ENCODE data around the gene HDHD5. TPM values are rescaled to one million over a fixed set of nuclear protein-coding genes. Genes with fewer than 3 reads are reported as not detected.

The HDHD5 gene
- total and polyA plus RNA-seq, 2 of the 13 experiments (the other 11 are each of a cell fraction or from before 2014, with no cell fraction given), result not detected

DNA sequence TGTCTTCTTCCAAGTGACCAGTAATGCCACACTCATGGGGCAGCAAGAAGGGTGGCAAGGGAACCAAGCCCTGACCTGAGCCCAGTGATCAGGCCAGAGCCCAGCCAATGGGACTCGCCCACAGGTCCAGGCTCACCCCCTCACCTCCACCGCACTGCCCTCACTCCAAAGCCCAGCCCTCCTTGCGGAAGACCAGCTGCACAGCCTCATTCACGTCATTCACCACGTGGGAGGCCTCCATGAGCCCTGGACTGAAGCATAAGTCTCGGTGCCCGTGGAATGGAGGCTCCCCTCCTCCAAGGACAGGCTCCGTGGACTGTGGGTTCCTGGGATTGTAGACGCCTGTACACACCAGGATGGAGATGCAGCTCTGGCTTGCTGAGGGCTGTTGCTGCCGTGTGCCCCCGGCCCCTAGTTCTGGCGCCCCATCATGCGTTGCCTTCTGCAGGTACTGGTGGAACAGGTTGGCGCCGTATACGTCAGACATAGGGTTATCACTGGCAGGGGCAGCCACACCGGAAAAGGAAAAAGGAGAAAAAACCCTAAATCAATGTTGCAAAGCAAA is 21.1 kb downstream of the HDHD5 start (continued):
- TF ChIP-seq DZIP1 (CRISPR knock-in tag; IDR thresholded peaks at IDR 0.05) (no peak), ZNF496 (CRISPR knock-in tag; IDR thresholded peaks at IDR 0.05; ENCODE audit: insufficient replicate concordance) (no peak), ZBTB20 (CRISPR knock-in tag; IDR thresholded peaks at IDR 0.05; ENCODE audit: borderline replicate concordance, low read depth) (no peak), NR2F2 (IDR thresholded peaks at IDR 0.05; ENCODE audit: borderline replicate concordance, low read depth) (no peak)
- TF ChIP-seq, protein P1, sequence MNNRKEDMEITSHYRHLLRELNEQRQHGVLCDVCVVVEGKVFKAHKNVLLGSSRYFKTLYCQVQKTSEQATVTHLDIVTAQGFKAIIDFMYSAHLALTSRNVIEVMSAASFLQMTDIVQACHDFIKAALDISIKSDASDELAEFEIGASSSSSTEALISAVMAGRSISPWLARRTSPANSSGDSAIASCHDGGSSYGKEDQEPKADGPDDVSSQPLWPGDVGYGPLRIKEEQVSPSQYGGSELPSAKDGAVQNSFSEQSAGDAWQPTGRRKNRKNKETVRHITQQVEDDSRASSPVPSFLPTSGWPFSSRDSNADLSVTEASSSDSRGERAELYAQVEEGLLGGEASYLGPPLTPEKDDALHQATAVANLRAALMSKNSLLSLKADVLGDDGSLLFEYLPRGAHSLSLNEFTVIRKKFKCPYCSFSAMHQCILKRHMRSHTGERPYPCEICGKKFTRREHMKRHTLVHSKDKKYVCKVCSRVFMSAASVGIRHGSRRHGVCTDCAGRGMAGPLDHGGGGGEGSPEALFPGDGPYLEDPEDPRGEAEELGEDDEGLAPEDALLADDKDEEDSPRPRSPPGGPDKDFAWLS (CRISPR knock-in tag; IDR thresholded peaks at IDR 0.05; ENCODE audit: borderline replicate concordance), result no peak

DNA sequence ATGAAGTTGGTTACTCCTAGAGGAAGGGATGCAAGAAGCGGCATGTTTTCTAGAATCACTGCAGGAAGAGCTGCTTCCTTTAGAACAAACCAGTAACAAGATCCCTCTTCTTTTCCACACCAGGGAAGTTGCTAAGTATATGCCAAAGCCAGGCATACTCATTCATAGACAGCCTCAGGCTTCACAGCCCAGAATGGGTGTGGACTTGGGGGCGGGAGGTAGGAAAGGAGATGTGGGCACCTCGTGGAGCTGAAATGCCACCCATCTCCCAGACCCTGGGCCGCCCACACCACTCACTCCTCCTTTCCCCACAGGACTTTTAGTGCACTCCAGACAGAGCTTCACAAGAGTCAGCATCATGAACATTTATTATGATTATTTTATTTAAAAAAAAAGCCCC is 21.9 kb downstream of the HDHD5 start:
- intact Hi-C loops (cut with micrococcal nuclease; ENCODE audit: unreplicated experiment) (no loop called here), in situ Hi-C loops (cut with HindIII; ENCODE audit: extremely low pct_ligation_motif_present, low pct_unique_long_range_greater_than_20kb) (no loop called here)
- CTCF ChIA-PET (ENCODE audit: low intra/inter-chr PET ratio, low total read pairs), result no interaction called here
- ATAC-seq (no peak), FAIRE-seq (no peak), DNase-seq (ENCODE audit: low spot score) (no peak)
- H3K4me2 ChIP-seq (ENCODE audit: low read depth, low read length), result no peak overlapping the region
- no TSS peak for BruUV-seq (replicated peaks)
- no peak overlapping the region for H3K4me3 ChIP-seq (replicated peaks in 1 of 3; ENCODE audit: insufficient read depth in 1 of 3, low read depth in 2 of 3, low read length in 3 of 3)
- no peak overlapping the region for H3K9ac ChIP-seq (ENCODE audit: insufficient read depth, low read depth, low read length)
- no peaks in the 10 kb centered on the region for H3K4me1 ChIP-seq (ENCODE audit: insufficient read depth, low read length)
- H2AFZ ChIP-seq (ENCODE audit: low read length), result no peak overlapping the region
- H3K9me3 ChIP-seq (ENCODE audit: low read length), result no peaks in the 10 kb centered on the region
- POLR2A ChIA-PET, result no interaction called here
- no peaks in the 10 kb centered on the region for H3K79me2 ChIP-seq (ENCODE audit: insufficient read depth, low read length)
- no peak overlapping the region for H3K27ac ChIP-seq (ENCODE audit: extremely low read length, insufficient read depth, low read length)
- peaks cover 0 to 2% of the 10 kb centered on the region in 2 experiments; a peak in 2 of 5 replicates for H3K27me3 ChIP-seq (ENCODE audit: control insufficient read depth in 1 of 2, insufficient read depth in 2 of 2, low read length in 2 of 2)
- no peaks in the 10 kb centered on the region for H4K20me1 ChIP-seq (ENCODE audit: insufficient read depth, low read length)
- TF ChIP-seq ARID2 (CRISPR knock-in tag; IDR thresholded peaks at IDR 0.05; ENCODE audit: borderline replicate concordance) (no peak), ZNF124 (CRISPR knock-in tag; IDR thresholded peaks at IDR 0.05) (no peak), KLF12 (CRISPR knock-in tag; IDR thresholded peaks at IDR 0.05; ENCODE audit: borderline replicate concordance) (no peak), ZNF101 (CRISPR knock-in tag; IDR thresholded peaks at IDR 0.05; ENCODE audit: borderline replicate concordance, low read depth) (no peak), ZNF776 (CRISPR knock-in tag; IDR thresholded peaks at IDR 0.05) (no peak), ZBTB42 (CRISPR knock-in tag; IDR thresholded peaks at IDR 0.05) (no peak), ETV5 (CRISPR knock-in tag; IDR thresholded peaks at IDR 0.05; ENCODE audit: borderline replicate concordance) (no peak), ZSCAN25 (CRISPR knock-in tag; IDR thresholded peaks at IDR 0.05) (no peak)
- TF ChIP-seq, protein P2, sequence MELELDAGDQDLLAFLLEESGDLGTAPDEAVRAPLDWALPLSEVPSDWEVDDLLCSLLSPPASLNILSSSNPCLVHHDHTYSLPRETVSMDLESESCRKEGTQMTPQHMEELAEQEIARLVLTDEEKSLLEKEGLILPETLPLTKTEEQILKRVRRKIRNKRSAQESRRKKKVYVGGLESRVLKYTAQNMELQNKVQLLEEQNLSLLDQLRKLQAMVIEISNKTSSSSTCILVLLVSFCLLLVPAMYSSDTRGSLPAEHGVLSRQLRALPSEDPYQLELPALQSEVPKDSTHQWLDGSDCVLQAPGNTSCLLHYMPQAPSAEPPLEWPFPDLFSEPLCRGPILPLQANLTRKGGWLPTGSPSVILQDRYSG (CRISPR knock-in tag; IDR thresholded peaks at IDR 0.05), result no peak
- H3K36me3 ChIP-seq (replicated peaks in 1 of 2; ENCODE audit: control insufficient read depth in 1 of 2, insufficient read depth in 2 of 2, low read length in 2 of 2), result no peaks in the 10 kb centered on the region
- 23% methylated on average over 4 of the region's 4 CpGs for WGBS (ENCODE audit: low lambda C conversion rate)

Measured in HepG2 (cell line).